Germinal center (tissue), 1 donor: ENCODE results near the gene BRCA2.

ENCODE experiments used
- DNase-seq: peaks from one replicate; pipeline ENCODE4 v3.0.0; 2012; ENCODE audit warnings: mixed read lengths, low spot score

The BRCA2 gene

DNA sequence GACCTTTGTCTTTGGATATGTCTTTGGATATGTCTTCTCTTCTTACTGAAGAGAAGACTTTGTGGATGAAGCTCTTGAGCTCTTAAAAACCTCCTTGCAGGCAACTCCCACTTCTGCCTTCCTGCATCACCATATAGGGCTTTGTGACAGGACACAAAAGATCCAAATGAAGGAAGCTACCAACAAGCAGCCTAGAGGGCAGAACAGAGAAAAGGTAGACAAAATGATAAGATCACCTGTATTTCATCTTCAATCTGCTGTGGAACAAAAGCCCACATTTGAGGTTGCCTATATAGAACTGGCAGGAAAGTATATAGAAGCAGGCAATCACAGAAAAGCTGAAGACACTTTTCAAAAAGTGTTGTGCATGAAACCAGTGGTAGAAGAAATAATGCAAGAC lies 70.1 kb downstream of the BRCA2 start:
- no peak for DNase-seq

DNA sequence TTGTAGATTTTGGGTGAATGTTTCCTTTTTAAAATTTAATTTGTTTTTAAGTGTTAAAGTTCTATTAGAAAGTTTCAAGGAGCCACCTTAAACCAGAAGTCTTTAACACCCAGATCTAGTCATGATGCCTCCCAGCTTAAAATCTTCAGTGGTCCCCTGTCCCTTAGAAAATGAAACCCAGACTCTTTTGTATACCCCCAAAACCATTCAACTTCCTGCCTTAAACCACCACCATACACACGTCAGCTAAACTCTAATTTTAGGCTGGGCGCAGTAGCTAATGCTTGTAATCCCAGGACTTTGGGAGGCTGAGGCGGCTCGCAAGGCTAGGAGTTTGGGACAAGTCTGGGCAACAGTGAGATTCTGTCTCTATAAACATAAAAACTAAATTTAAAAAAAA lies 74.7 kb downstream of the BRCA2 start:
- no peak for DNase-seq

DNA sequence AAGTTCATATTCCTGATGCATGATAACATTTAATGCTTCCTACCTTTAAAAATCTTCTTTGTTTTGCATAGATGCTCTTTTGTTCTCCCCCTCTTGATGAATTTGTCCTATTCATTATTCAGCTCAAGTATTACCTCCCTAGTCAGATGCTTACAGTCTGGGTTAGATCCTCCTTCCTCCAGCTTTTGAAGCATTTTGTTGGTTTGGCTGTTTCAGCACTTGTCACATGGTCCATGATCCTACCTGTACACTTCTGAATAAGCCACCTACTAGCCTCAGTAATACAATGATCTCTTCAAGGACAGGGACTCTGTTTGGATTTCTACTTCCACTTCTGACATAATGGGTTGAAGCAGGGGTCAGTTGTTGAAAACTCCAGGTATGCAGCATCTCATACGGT lies 75.2 kb downstream of the BRCA2 start:
- DNase-seq = no peak

DNA sequence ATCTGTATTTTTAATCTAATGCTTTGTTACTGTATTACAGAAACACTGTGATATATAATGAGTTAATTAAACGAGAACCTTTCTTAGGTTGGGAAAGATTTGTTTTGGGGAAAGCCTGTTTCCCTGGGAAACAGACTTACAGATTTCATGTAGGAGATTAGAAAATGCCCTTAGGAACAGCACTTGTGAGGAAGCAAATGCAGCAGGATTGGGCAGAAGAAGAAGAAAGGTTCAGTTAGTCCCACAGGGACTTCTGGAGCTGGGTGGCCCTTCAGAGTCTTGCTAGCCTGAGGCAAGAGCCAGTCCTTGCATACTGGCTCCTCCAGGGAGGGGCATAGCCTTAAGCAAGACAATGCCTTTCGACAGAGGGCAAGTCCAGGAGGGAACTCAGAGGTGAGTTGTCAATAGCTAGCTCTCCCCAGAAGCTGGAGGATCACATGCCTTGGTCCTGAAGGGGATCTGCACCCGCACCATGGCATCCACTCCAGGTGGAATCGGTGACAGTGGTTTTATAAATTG lies 75.9 kb downstream of the BRCA2 start:
- no peak for DNase-seq

DNA sequence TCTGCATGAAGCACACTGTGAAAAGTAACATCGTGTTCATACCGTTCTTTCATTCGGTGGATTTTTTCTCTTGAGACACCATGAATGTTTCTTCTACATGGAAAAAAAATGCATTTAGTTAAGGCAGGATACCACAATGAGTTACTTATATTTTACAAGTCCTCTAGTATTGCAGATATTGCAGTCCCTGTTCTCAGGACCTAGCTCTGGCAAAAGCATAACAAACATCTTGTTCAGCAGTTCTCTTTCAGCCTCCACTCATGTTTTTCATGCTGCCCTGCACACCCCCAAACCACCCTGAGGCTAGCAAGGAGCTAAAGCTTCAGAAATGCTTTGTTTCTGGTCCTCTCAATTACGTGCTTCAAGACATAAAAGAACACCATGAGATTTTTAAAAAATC lies 87.8 kb downstream of the BRCA2 start:
- no peak for DNase-seq

DNA sequence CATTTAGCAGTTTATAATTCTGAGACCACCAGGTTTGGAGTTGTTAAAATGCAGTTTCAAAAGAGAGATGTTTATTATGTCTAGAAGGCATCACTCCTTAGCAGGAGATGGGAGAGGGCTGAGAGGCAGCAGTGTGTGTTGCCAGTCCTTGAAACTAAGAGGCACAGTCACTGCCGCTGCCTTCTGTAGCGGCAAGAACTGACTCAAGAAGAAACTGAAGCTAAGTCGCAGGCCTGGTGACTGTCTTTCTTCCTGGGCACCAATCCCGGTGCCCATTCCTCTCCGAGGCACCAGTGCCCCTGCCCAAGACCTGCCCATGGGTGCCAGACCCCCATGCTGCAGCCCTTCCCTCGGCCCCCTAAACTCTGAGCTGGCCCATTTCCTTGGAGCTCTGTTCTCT lies 92.5 kb downstream of the BRCA2 start:
- no peak for DNase-seq

DNA sequence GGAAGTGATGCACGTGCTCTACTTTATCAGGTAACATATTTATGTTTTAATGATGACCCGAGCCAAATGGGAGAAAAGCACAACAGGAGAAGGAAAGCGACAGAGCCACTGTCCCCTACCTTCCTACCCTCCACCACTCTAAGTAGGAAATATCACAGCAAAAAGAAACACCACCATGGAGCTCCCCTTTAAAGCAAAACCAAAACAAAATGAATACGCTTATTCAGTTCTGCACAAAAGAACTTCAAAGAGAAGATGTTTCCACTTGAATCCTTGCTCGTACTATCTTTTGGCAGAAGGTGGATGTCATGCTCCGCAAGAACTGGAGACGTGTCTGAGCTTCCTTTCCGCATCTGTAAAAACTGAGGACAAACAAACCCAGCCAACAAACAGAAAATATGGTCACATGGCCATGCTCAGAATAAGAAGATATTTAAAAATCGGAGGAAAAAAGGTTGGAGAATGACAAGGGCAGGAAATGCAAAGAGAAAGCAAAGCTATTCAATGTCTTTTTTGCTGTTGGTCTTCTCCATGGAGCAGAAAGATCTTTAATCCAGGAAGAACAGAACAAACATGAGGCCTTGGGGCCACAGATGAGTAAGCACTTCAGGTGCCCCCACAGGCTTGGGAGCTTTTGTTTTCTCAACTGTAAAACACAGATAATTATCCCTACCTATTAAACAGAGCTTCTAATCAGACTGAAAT lies 93.1 kb downstream of the BRCA2 start:
- DNase-seq = no peak

DNA sequence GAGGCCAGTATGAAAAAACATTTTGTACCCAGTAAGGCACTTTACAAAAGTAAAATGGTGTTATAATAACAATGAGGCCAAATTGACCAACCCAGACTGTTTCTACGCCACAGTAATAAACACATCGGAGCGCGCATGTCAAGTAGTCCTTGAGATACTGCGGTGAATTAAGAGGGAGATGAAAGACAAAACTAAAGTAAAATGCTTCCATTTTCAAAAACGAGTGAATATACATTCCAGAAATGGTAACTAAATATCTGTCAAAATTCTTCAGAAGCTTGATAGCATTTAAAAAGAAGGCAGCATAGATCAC lies 93.6 kb downstream of the BRCA2 start:
- no peak for DNase-seq

DNA sequence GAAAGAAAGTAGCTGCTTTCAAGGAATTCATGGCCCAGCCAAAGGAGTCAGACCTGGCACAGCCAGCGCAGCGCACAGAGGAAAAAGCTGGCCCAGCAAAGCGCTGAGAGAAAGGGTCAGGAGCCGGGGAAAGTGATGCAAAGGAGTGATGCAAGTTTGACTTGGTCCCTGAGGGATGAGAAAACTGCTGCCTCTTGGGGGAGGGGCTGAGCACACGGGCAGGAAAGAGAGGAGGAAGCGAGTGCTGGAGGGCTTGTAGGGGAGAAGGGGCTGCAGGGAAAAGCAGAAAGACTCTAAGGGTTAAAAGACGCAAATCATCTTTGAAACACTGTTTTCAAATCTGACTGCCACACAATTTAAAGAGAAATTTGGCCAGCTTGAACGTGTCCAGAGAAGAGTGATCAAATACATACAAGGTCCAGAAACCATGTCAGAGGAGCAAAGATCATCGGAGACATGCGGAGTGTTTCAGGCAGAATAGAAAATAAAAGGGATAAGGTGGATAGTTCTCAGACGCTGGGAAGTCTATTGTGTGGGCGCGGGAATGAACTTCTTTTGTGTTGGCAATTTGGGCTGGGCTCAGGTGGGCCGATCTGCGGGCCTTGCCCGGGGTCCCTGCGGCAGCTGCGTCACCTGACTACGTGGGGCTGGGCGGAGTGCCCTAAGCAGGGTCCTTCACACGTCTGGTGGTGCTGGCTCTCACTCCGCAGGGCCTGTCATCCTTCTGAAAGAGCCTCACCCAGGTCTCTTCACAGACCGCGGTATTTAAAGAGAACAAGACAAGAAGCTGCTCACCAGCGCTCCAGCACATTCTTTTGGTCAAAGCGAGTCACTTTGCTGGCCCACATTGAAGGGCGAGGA lies 94.5 kb downstream of the BRCA2 start:
- no peak for DNase-seq

DNA sequence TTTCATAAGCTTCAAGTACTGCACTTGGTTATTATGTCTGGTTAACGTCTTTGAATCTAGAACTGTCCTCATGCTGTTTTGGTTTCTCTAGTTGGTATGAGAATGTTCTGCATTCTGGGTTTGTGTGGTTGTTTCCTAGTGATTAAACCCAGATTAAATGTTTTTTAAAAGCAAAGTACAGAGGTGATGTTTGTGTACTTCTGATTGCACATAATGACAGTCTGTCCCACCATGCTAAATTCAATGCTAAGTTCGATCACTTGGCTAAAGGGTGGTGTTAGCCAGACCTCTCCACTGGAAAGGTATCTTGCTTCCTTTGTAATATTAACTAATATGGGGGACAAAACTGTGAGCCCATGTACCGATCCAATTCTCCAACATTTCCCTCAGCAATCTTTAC lies 98.0 kb downstream of the BRCA2 start:
- no peak for DNase-seq

DNA sequence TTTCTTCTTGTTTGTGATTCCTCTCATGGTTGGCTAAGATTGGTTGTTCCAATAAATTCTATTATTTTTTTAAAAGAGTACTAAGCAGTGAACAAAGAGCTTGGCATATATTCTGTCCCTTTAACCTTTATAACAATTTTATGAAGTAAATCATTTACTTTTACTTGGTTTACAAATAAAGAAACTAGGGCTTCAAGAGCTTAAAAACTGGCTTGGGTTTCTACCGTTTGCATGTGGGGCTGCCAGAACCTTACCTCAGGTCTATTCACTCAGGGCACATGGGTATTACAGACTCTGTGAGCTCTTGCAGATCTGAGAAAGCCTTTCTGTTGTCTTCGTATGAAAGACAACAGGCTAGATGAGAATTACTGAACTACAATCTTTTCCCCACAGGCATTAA lies 99.3 kb downstream of the BRCA2 start:
- DNase-seq = no peak

DNA sequence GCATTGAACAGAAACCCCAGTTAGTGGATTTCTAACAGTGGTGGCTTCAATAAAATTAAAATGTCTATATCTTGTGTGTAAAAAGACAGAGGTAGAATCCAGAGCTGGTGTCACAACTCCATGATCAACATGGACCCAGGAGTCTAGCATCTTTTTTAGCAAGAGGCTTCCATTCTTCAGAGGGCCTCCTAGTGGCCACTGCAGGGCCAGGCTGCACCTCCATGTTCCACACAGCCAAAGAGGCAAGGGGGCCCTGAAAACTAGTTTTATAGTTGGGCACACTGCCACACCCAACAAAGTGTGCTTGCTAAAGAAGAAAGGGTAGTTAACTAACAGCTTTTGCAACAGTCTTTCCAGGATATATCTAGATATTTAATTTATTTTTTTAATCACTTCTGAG lies 99.7 kb downstream of the BRCA2 start:
- peak; percentile 8 for DNase-seq

DNA sequence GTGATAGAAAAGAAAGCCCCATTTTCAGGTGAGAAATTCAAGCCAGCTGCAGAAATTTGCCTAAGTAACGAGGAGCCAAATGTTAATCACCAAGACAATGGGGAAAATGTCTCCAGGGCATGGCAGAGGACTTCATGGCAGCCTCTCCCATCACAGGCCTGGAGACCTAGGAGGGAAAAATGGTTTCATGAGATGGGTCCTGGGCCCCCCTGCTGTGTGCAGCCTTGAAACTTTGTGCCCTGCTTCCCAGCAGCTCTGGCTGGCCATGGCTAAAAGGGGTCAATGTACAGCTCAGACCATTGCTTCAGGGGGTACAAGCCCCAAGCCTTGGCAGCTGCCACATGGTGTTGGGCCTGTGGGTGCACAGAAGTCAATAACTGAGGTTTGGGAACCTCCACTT lies 102.7 kb downstream of the BRCA2 start:
- no peak for DNase-seq

DNA sequence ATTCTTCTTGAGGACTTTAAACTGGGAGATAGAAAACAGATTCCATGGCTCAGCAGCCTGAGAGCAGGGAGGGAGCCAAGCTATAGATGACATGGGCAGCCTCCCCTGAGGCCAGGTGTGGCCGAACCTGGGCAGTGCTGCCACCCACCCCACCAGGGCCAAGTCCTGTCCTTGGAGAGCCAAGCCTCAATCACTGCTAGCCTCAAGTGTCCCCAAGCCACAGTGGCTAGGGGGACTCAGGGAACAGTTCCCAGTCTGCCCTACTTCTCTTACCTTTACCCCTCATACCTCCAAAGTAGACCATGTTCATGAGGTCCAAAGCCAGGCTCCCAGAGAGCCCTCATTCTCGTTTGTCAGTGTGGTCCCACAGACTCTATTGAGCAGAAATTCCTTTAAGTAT lies 104.6 kb downstream of the BRCA2 start:
- no peak for DNase-seq

DNA sequence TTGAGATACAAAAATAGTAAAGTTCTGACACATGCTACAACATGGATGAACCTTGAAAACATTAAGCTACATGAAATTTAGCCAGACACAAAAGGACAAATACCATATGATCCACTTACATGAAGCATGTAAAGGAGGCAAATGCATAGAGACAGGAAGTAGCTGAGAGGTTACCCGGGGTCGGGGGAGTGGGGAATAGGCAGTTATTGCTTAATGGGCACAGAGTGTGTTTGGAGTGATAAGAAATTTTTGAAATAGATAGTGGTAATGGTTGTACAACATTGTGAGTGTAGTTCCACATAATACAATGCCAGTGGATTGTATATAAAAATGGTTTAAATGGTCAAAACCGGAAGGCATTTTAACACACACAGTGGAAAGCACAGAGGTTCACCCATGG lies 108.3 kb downstream of the BRCA2 start:
- no peak for DNase-seq

DNA sequence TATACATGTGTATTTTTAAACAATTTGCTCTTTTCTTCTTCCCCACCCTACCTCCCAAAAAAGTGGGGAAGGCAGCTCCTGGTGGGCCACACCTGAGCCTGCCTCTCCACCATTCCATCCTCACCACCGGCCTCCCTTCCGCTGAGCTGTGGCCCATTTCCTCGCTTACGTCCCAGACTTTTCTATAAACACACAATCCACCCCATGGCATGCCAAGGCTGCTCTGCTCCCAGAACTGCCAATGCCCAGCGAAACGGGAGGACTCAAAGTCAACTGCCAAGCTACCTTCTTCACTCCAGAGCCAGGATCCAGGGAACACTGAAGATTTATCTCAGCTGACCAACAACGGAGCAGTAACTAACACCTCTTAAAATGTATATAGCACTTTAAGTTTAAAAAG lies 109.8 kb downstream of the BRCA2 start:
- DNase-seq = no peak

DNA sequence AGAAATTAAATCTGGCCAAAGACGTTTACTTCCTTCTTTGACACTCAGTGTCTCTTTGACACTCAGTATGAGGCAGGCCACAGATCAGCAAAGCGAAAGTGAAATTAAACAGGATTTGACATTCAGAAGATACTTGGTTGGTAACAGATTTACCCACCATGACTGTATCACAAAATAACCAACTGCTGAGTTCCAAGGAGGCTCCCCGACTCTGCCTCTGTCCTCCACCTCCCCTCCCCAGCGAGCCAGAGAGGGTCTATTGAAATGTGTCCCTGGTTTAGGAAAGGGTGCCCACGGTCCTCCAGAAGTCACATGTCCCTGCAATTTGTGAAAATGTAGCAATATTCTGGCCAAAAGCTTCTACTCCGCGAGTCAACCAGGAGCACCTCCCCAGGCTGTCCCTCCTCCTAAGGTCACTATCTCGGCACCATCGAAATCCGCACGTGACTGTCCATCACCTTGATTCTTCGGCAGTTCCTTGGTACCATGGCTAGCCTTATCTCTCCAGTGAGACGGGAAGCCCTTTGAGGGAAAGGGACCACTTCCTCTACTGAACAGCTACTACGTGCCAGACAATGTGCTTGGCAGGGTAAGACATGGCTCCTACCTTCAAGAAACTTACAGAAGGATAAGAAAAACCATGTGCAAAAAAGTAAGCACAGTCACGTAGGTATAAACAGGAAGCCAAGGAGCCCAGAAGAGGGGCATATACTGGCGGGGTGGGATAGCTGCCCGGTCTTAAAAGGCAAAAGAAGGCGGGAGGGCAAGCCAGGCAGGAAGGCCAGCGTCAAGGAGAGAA lies 111.1 kb downstream of the BRCA2 start:
- peak; percentile 69 for DNase-seq

DNA sequence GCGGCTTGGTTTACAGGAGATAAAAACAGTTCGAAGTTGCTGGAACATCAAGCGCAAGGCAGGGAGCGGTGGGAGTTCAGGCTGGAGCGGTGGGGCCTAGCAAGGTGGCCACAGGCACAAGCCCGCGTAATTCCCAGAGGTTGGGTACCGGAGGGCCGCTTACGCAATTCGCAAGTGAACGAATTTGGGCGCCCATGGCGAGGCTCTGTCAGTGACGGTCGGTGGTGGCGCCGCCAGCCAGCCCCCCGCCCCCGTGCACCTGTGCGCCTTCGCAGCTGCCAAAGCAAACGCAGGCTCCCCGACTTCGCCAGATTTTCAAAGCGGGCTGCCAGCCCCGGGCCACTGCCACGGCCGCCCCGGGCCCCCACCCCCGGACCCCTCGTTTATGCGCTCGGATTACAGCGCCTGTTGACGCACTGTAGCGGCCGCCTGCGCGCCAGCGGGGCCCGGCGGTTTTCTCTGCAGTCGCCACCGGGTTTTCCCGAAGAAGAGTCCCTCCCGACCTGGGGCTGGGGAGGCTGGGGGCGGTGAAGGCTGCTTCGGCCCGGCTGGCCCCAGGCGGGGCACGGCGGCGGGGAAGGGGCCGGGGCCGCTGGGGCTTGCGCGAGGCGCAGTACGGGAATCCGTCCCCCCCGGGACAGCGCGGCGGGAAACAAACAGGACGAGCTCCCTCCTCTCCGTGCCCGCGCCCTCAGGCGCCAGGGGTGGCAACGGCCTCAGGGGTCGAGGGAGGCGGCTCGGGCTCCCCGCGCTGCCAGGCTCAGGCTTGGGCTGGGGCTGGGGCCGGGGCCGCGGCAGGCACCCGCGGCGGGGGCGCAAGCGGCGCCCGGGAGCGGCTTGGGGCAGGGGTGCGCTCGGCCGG lies 111.9 kb downstream of the BRCA2 start:
- peak; percentile 60 for DNase-seq

DNA sequence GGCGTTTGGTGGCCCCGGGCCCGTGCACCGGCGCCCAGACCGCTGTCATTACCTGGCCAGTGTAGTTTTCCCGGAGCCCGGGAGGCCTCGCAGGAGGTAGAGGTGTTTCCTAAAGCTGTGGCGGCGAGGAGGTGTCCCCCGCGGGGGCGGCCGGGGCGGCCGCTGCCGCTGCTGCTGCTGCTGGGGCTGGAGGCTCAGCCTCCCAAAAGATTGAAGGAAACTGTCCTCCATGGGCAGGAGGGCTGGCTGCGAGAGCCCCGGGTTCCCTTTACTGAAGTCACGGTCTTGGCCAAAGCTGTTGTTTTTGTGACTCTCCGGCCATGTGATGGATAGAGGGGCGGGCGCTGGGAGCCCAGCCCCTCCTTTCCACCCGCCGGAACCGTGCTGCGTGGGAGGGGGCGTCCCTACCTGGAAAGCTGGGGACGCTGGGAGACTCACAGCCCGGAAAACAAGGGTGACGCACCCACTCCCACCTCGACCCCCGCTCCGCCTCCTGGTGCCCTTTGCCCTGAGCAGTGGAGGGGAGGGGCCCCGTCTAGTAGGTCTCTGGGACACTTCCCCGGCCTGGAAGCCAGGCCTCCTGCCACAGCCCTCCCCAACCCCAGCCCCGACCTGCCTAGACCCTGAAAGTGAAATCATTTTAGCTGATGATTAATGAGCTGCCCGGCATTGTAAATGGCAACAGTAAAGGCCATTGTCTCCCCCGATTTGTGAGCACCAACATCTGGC lies 112.7 kb downstream of the BRCA2 start, which contains the start of gene N4BP2L1:
N4BP2L1 (minus strand) TSS at position 279 of the 729 bp plus-strand sequence; CDS start at position 231, 48 bp downstream.
- DNase-seq = peak; percentile 62

DNA sequence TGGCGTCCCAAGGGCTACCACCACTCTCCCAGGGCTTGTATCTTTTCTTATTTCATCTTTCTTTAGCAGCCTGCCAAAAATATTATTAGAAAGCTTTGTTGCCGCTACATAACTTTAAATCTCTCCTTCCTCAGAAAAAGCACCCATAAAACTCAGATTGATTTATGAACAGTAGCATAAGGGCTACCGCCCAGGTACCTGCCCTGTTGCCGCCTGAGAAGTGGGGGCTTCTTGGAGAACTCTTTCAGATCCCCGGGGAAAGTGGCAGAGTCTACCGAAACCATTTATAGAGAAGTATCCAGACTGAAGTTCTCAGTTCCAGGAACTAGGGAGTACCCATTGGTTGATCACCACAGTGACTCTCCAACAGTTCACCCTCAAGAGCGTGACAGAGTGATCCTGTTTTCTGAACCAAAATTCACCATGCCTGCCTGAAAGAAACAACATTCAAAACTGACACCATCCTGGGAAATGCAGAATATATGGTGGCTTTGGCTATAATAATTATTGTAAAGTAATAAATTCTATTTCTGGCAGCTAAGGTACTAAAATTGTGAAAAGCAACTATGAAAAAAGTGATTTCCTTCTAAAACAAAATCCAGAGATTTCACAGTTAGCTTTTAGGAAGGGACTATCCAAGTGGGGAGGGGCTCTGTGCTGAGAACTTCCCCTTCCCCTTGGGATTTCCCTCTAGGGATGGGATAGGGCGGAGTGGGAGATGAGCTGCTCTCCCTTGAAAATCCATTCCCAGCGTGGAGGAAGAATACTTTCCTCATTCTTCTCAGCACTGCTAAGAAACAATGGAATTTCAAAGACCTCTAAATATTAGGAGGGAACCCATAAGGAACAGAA lies 113.5 kb downstream of the BRCA2 start:
- peak; percentile 16 for DNase-seq
